ENCODE measurements around the gene UVSSA. TPM values are rescaled to one million over a fixed set of nuclear protein-coding genes. Genes with fewer than 3 reads are reported as not detected.

The UVSSA gene
- total RNA-seq, 1 experiment from 2014 or later = 3.6 TPM

DNA sequence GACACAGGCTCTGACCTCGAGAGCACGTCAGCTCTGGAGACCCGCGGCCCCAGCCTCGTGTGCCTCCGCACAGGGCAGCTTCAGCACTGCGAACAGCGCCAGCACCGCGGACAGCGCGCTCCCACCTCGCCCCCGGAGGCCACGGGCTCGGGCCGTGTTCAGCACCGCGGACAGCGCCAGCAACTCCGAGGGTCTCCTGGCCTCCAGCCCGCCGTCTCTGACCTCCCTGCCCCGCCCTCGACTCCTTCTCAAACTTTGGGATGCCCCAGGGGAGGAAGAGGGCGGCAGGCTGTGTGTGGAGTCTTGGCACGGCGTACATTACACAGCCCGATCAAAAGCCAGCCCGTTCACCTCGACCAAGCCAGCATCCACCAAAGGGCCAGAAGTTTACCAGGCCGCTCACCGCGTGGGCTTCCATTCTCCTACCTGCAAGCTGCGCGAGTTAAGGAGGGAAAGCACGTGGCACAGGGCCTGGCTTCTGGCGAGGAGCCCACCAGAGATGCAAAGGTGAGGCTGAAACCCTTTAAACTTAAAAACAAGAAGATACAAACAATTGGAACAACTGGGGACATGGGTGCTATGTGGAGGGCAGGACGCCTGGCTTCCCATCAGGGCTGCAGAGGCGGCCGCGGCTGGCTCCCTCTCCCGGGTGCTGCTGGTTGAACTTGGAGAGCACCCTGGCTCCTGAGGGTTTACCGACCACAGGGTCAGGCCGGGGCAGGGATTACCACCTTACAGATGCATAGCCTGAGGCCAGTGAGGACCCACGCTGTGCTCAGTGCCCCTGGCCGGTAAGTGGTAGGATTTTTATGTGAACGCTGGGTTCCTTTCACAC, 63.7 kb downstream of the UVSSA start:
- DNase-seq (ENCODE audit: low spot score) = no peak

DNA sequence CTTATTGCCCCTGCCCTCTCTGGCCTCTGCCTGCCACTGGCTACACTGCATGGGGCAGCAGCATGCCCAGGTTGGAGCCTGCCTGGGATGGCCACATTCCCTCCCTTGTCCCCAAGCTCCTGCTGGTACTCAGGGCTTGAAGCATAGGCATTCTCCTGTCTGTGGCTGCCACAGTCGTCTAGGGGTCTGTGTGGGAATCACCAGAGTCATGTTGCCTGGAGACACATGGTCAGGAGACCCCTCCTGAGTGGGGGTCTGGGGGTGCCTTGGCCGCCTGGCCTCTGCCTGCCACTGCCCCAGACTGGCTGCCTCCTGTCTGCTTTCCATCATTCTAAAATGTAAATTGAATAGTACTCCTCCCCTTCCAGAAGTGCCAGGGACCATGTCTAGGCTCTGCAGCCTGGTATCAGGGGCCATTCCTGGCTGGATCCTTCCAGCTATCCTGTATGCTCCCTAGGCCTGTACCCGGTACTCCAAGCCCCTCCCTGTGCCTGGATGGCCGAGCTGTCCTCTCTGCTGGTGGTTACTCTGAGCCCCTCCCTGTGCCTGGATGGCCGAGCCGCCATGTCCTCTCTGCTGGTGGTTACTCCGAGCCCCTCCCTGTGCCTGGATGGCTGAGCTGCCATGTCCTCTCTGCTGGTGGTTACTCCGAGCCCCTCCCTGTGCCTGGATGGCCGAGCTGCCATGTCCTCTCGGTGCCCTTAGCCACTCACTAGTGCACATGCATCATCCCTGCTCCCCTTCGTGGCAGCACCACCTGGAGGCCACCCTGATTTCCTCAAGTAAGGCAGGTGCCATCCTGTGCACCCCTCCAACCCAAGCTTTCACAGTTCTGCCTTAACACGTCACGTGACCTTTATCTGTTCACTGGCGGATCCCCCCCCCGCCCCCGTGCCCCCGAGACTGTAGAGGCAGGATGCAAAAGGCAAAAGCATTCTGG, 64.7 kb downstream of the UVSSA start:
- no peak for DNase-seq (ENCODE audit: low spot score)
- in situ Hi-C loops (cut with HindIII; ENCODE audit: low sequenced_read_pairs) = loop anchor here (25.0 kb wide), 1 partner anchor 226 kb away; no protein-coding TSS in a partner anchor

More for the DNA sequence above, 63.7 kb downstream of the UVSSA start:
- in situ Hi-C loops (cut with HindIII; ENCODE audit: low sequenced_read_pairs) = loop anchor here (25.0 kb wide), 1 partner anchor 227 kb away; no protein-coding TSS in a partner anchor

DNA sequence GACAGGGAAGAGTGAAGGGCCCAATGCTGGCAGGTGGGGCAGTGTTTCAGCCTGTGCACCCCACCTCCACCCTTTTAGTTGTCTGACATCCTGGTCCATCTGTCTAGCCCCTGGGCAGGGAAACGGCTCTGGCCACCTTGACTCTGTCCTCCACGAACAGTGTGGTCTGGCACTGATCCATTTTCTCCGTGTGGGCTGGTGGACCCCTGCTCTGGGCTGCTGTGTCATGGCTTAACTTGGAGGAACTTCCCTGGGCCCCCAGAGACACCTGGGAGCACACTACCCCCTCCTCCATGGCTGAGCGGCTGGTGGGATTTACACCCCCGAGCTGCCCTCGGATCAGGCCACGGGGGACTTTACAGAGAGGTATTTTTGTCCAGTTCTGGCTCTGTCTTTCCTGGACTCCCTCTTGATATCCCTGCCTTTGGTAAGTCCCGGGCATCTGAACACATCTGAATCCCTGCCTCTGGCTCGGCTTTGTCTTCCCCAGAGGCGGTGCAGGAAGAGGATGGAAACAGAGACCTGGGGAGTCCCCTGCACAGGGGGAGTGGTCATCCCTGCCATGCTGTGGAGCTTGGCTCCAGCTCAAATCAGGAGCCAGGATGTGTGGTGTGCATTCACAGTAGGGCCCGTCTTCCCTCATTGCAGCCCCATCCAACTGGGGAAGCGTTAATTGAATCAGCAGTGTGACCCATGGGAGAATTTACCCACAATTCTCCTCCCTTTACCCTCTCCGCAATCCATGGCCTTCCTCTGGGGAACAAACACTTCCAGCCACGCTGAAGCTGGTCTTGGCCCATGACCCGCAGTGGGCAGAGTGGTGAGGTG, 65.6 kb downstream of the UVSSA start:
- no peak for DNase-seq (ENCODE audit: low spot score)
- in situ Hi-C loops (cut with HindIII; ENCODE audit: low sequenced_read_pairs) = loop anchor here (25.0 kb wide), 1 partner anchor 225 kb away; no protein-coding TSS in a partner anchor

DNA sequence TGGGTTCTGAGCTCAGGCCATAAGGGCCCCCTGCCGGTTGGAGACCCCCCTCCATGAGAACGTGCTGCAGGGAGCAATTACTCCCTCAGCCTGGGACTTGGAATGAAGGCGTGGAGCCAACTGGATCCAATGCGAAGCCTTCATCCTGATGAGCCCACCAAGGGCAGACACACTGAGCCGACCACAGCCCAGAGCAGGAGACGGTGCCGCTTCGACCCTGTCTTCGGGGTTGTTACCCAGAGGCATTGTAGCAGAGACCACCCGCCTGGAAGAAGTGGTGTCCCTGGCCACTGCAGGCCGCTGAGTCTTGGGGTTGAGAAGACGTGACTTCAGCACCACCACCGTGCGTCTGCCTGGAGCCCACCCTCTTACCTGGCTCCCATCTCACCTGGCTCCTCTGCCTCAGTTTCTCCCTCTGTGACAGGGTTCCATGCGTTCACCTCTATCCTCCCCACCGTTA, 66.2 kb downstream of the UVSSA start:
- no peak for DNase-seq (ENCODE audit: low spot score)
- in situ Hi-C loops (cut with HindIII; ENCODE audit: low sequenced_read_pairs) = loop anchor here (25.0 kb wide), 1 partner anchor 224 kb away; no protein-coding TSS in a partner anchor

DNA sequence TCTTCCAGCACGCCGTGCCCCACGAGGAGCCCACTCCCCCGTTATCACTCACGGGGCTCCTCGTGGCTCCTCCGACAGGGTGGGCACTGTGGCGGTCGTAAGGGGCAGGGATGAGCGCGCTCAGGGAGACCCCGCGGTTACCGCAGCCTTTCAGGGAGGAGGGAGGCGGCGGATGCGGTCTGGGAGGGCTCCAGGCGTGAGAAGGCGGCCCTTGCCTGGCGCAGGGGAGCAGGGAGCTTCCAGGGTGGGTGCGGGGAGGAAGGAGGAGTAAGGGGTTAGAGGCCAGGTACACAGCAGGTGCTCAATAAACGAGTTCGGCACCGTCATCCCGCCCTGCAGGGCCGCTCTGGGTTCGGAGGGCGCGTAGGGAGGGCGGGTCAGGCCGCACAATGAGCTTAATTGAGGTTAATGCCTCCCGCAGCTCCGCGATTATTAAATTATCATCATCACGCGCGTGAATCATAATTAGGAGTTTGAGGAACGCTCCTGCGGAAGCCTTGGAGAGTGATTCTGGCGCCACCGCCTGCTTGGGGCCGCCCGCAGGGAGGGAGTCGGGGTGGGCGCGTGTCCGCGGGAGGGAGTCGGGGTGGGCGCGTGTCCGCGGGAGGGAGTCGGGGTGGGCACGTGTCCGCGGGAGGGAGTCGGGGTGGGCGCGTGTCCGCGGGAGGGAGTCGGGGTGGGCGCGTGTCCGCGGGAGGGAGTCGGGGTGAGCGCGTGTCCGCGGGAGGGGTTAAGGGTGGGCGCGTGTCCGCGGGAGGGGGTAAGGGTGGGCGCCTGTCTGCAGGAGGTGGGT, 66.9 kb downstream of the UVSSA start:
- in situ Hi-C loops (cut with HindIII; ENCODE audit: low sequenced_read_pairs) = loop anchor here (25.0 kb wide), 1 partner anchor 223 kb away; no protein-coding TSS in a partner anchor
- DNase-seq (ENCODE audit: low spot score) = no peak

DNA sequence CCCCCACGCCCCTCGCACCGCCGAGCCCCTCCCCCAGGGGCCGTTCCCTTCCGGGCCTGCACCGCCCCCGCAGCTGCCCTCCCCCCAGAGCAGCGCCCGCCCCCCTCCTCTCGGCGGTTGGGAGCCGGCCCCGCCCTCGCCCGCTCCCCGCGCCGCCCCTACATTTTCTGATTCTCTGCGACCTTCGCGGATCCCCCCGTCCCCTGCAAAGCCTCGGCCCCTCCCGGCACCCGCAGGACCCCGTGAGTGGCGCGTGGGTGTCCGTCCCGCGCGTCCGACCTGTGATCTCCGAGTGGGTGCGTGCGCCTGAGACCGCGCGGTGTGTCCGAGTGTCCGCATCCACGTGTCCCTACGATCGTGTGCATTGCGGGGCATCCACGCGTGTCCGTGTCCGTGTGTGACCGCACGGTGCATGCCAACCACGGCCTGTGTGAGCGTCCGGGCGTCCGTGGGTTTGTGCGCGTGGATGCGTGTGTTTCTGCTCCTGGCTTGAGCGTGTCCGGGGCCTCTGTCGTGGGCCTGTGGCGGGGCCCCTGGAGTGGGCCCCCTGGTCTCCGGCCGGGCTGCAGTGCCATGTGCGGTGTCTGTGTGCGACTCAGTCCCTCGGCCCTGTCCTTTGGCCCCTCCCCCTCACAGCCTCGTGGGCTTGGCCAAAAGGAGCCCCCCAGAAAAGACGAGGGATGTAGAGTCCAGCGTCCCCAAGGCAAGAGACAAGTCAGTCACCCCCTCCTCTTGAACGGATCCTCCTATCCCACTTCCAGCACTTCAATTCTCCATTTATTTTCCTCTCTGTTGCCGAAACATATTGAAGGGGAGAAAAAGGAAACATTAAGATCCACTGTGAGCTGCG, 68.0 kb downstream of the UVSSA start:
- in situ Hi-C loops (cut with HindIII; ENCODE audit: low sequenced_read_pairs) = loop anchor here (25.0 kb wide), 1 partner anchor 222 kb away; no protein-coding TSS in a partner anchor
- DNase-seq (ENCODE audit: low spot score) = no peak

DNA sequence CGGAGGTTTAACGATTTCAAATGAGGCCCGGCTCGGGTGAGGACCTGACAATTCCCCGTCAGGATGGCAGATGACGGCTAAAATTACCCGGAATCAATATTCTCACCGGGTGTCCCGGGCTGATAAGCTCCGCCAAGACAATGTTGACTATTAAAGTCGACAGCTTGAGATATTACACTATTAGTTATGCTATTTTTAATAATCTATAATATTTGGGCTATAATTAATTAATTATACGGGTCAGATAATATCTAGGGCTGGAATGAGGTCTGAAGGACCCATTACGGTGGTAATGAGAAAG, 68.6 kb downstream of the UVSSA start:
- DNase-seq (ENCODE audit: low spot score) = no peak
- in situ Hi-C loops (cut with HindIII; ENCODE audit: low sequenced_read_pairs) = loop anchor here (25.0 kb wide), 1 partner anchor 222 kb away; no protein-coding TSS in a partner anchor

DNA sequence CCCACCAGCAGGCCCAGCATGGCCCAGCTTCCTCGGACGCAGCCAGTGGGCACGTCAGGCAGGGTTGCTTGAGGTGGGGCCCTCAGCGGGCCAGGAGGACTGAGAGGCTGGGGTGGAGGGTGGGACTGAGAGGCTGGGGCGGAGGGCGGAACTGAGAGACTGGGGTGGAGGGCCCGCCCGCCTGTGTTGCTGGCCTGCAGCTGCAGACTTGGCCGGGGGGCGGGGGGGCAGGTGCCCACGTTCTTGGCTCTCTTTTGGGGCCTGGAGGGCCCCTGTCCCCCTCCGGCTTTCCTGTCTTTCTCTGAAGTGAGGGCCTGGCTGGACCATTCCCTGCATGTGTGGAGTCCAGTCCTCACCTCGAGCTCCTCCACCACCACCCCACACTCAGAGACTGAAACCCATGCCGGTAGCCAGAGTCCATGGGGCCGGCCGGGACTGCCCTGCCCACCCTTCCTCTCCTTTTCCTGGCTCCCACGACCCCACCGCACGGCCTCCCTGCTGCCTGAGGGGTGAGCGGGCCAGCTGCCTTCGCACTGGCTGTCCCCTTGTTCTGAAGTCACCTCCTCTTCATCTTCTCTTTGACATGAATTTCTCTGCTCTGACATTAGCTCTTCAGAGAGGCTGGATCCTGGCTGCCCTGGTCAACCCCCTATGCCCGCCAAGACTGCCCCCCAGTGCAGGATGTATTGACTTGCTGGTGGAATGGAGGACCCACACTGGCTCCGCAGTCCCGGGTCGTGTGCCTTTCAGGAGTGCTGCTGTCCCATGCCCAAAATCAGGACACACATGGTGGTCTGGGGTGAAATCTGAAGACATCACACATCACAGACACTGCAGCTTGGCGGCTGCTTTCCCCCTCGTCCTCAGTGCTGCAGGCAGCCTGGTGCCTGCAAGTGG, 69.3 kb downstream of the UVSSA start:
- DNase-seq (ENCODE audit: low spot score) = no peak
- in situ Hi-C loops (cut with HindIII; ENCODE audit: low sequenced_read_pairs) = loop anchor here (25.0 kb wide), 1 partner anchor 221 kb away; no protein-coding TSS in a partner anchor

DNA sequence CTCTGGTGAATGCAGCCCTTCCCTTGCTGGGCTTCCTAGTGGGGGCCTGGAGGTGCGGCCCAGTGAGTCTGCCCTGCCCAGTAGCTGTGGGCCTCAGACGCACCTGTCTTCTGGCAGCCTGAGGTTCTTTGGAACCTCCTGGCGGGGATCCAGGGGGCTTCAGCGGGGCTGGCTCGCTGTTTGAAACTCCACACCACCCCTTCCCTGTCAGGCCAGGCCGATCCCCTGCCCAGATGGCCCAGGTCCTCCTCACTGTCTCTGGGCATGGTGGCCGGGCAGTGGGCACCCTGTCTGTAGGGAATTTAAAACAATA, 69.9 kb downstream of the UVSSA start:
- in situ Hi-C loops (cut with HindIII; ENCODE audit: low sequenced_read_pairs) = loop anchor here (25.0 kb wide), 1 partner anchor 220 kb away; no protein-coding TSS in a partner anchor
- DNase-seq (ENCODE audit: low spot score) = no peak

DNA sequence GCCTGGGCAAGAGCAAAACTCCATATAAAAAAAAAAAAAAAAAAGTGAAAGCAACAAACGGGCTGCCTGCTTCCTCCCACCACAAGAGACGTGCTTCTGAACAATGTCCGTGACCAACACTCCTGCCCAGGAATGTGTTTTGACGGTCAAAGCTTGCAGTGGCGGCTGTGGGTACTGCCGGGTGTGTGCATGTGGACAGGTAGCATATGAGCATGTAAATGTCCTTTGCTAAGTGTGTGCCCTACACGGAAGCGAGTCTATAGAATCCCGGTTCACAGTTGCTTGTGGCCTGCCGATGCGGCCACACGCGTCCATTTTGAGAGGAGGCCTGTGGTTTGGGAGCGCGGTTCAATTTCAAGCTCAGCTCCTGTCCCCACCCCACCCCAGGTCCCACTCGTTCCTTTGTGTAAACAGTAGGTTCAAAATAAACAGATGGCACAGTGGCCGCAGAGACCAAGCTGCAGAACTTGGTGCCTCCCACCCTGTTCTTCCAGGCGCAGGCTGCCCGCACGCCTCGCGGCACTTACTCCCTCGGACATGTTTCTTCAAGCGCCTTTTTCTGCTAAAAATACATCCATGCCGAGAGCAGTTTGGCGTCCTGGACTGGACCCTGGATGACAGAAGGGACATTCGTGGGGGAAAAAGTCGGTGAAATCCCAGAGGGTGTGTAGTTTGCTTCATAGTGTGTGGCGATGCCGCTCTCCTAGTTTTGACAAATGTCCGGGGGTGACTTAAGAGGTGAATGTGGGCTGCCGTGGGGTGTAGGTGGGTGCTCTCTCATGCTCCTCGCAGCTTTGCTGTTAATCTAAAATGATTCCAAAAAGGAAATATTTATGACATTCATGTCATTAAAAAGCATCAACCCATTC, 70.7 kb downstream of the UVSSA start:
- in situ Hi-C loops (cut with HindIII; ENCODE audit: low sequenced_read_pairs) = loop anchor here (25.0 kb wide), 1 partner anchor 220 kb away; no protein-coding TSS in a partner anchor
- no peak for DNase-seq (ENCODE audit: low spot score)

DNA sequence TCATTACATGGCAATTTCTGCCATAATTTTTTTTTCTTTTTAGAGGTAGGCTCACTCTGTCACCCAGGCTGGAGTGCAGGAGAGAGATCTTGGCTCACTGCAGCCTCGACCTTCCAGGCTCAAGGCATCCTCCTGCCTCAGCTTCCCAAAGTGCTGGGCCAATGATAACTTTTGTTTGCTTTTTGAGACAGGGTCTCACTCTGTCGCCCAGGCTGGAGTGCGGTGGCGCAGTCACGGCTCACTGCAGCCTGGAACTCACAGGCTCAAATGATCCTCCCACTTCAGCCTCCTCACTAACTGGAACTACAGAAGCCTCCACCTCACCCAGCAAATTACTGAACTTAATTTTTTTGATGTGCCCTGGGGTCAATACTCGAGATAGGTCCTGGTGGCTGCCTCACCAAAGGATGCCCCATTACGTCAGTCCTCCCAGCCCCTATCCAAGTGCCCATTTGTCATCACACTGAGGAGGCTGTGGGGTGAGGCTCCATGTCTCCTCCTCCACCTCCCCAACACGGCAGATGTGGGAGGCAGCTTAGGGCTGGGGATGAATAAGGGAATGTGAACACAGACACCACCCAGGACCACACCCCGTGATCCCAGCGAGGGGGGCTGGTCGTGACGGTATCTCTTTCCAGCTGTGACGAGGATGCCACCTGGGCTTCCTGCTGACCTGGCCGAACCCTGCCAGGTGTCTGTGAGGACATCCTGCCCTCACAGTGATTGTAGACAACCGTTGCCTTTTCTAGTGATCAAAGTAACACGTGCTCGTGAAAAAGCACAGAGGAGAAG, 71.7 kb downstream of the UVSSA start:
- no peak for DNase-seq (ENCODE audit: low spot score)
- in situ Hi-C loops (cut with HindIII; ENCODE audit: low sequenced_read_pairs) = loop anchor here (25.0 kb wide), 1 partner anchor 219 kb away; no protein-coding TSS in a partner anchor

DNA sequence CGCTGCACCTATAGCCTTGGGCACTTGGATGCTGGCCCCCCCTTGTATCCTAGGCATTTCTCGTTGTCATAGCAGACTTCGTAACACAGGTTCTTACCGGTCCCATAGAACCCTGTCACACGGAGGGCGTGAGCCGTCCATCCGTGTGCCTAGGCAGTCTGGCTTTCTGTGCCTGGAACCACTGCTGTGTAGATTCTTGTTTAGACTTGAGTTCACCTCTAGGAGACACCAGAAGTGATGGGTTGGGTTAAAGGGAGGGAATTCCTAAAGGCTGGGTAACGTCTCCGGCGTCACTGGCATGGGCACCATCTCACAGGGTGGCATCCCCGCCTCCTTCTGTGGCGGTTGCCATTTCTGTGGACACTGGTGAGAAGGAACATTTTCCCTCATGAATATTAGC, 72.7 kb downstream of the UVSSA start:
- no peak for DNase-seq (ENCODE audit: low spot score)
- in situ Hi-C loops (cut with HindIII; ENCODE audit: low sequenced_read_pairs) = loop anchor here (25.0 kb wide), 1 partner anchor 218 kb away; no protein-coding TSS in a partner anchor

DNA sequence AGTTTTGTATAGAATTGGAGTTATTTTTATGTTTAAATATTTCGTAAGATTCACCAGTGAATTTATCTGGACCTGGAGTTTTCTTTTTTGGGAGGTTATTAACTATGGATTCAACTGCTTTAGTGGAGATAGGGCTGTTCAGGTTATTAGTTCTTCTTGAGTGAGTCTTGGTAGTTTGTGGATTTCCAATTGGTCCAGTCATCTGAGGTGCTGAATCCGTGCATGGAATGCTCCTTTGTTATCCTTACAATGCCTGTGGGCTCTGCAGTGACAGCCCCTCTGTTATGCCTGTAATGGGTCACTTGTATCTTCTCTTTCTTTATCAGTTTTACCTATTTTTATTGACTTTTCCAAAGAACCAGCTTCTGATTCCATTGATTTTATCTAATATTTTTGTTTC, 74.6 kb downstream of the UVSSA start:
- no peak for DNase-seq (ENCODE audit: low spot score)
- in situ Hi-C loops (cut with HindIII; ENCODE audit: low sequenced_read_pairs) = loop anchor here (25.0 kb wide), 1 partner anchor 216 kb away; no protein-coding TSS in a partner anchor

DNA sequence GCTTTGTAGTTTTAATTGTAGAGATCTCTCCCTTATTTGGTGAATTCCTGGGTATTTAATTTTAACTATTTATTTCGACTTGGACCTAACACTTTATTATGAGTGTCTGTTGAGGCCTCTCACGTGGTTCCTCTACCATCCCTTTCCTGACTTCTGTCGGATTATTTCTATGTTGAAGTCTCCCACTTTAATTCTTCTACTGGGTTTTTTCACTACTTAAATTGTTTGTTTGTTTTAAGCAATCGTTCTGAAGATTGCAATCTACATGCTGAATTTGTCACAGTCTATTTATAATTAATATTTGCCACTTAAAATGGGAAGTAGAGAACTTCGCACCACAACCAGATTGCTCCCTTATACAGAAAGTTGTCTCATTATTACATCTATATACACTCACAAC, 80.0 kb downstream of the UVSSA start:
- DNase-seq (ENCODE audit: low spot score) = no peak
- in situ Hi-C loops (cut with HindIII; ENCODE audit: low sequenced_read_pairs) = no loop called here
